Measurements from ENCODE around the gene KLC1. TPM values are rescaled to one million over a fixed set of nuclear protein-coding genes. Genes with fewer than 3 reads are reported as not detected.

KLC1 gene
- total RNA-seq, 1 experiment from 2014 or later, result 216 TPM

DNA sequence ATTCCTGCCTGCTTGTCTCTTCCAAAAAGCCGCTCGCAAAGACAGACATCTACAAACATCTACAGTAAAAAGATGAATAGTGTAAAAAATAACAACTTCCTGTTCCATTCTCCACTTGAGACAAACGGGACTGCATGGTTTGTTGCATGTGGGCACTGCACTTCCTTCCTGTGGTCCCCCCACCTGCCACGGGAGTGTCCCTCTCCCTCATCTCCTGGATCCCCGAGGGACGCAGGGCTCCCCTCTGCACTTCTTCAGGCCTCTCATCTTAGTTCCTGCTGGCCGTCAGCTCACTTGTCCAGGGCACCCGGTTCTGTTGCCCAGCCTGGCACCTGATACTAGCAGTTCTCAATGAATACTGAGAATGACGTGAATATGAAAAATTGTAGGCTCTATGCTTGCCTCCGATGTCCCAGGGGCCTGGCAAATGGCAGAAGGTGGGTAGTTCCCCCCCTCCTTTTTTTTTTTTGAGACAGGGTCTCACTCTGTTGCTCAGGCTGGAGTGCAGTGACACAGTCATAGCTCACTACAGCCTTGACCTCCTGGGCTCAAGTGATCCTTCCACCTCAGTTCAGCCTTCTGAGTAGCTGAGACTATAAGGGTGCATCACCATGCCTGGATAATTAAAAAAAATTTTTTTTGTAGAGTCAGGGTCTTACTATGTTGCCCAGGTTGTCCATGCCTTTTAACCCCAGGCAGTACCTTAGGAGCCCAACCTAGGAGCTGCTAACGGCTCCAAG, 3.5 kb upstream of the KLC1 start:
- DNase-seq (ENCODE audit: unreplicated experiment), result no peak
- Mint-ChIP-seq H3K27ac (ENCODE audit: low read depth, unreplicated experiment) (peak overlapping the region; percentile 19), H3K4me3 (ENCODE audit: unreplicated experiment) (no peak overlapping the region), H3K9me3 (ENCODE audit: unreplicated experiment) (no peaks in the 10 kb centered on the region), H3K4me1 (ENCODE audit: insufficient read depth, unreplicated experiment) (peaks cover 9% of the 10 kb centered on the region), H3K27me3 (ENCODE audit: insufficient read depth, unreplicated experiment) (no peaks in the 10 kb centered on the region), H3K36me3 (ENCODE audit: insufficient read depth, unreplicated experiment) (no peaks in the 10 kb centered on the region)
- TF ChIP-seq, protein P1, sequence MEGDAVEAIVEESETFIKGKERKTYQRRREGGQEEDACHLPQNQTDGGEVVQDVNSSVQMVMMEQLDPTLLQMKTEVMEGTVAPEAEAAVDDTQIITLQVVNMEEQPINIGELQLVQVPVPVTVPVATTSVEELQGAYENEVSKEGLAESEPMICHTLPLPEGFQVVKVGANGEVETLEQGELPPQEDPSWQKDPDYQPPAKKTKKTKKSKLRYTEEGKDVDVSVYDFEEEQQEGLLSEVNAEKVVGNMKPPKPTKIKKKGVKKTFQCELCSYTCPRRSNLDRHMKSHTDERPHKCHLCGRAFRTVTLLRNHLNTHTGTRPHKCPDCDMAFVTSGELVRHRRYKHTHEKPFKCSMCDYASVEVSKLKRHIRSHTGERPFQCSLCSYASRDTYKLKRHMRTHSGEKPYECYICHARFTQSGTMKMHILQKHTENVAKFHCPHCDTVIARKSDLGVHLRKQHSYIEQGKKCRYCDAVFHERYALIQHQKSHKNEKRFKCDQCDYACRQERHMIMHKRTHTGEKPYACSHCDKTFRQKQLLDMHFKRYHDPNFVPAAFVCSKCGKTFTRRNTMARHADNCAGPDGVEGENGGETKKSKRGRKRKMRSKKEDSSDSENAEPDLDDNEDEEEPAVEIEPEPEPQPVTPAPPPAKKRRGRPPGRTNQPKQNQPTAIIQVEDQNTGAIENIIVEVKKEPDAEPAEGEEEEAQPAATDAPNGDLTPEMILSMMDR (IDR thresholded peaks at IDR 0.05; ENCODE audit: unreplicated experiment), result no peak
- intact Hi-C loops (cut with micrococcal nuclease), result loop anchor here (10.0 kb wide), 1 partner anchor 89 kb away; the partner anchor contains the start of genes XRCC3 and ZFYVE21
- ChIA-PET POLR2A (no interaction called here), CTCF (interaction anchor here (0.6 kb wide), 1 partner anchor 49 kb away, joined by 3 read pairs; no protein-coding TSS in a partner anchor)
- BruUV-seq (replicated peaks), result no TSS peak

- ChIA-PET CTCF (interaction anchor here (0.5 kb wide), 1 partner anchor 53 kb away, joined by 3 read pairs; no protein-coding TSS in a partner anchor), POLR2A (no interaction called here)
- no peaks in the 10 kb centered on the region for H3K27me3 Mint-ChIP-seq (ENCODE audit: insufficient read depth, unreplicated experiment)
- H3K4me1 Mint-ChIP-seq (ENCODE audit: insufficient read depth, unreplicated experiment), result peaks cover 9% of the 10 kb centered on the region
- H3K36me3 Mint-ChIP-seq (ENCODE audit: insufficient read depth, unreplicated experiment), result no peaks in the 10 kb centered on the region
- BruUV-seq (replicated peaks), result no TSS peak
- H3K9me3 Mint-ChIP-seq (ENCODE audit: unreplicated experiment), result no peaks in the 10 kb centered on the region
- intact Hi-C loops (cut with micrococcal nuclease), result loop anchor here (10.0 kb wide), 1 partner anchor 89 kb away; the partner anchor contains the start of genes XRCC3 and ZFYVE21
- no peak for DNase-seq (ENCODE audit: unreplicated experiment)
- TF ChIP-seq, protein P1 (IDR thresholded peaks at IDR 0.05; ENCODE audit: unreplicated experiment), result no peak
- no peak overlapping the region for H3K4me3 Mint-ChIP-seq (ENCODE audit: unreplicated experiment)
- H3K27ac Mint-ChIP-seq (ENCODE audit: low read depth, unreplicated experiment), result no peak overlapping the region
Observed at GRCh38 chr14:103626146-103626850, 2.7 kb upstream of the KLC1 start.

DNA sequence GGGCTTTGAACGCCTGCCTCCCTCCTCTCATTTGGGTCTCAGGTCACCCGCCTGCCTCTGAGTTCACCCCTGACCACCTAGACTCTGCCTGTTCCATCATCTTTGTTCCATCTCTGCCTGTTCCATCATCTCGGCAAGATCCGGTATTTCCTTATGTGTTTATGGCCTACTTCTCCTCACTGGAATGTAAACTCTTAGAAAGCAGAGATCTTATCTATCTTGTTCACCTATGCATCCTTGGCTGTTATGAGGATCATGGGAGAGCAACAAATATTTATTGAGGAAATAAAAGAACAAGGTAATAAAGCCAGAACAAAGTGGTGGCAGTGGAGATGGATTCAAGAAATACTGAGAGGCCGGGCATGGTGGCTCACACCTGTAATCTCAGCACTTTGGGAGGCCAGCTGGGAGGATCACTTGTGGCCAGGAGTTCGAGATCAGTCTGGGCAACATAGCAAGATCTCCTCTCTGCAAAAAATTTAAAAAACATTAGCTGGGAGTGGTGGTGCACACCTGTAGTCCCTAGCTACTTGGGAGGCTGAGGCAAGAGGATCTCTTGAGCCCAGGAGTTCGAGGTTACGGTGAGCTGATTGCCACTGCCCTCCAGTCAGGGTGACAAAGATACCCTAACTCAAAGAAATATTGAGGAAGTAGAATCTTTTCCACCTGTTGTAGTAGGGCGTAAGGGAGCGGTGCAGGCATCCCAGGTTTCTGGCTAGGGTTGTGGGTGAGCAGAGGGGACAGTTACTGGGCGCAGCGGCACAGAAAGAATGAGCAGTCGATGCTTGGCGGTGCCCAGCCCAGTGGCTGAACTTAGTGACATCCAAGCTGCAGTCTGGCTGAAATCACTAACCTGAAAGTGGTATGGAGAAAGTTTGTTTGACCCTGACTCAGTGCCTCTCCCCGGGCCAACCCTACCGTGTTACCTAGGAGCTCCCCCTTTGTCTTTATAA, 1.7 kb upstream of the KLC1 start:
- Mint-ChIP-seq H3K27ac (ENCODE audit: low read depth, unreplicated experiment) (peak overlapping the region; percentile 89), H3K4me1 (ENCODE audit: insufficient read depth, unreplicated experiment) (peaks cover 9% of the 10 kb centered on the region), H3K36me3 (ENCODE audit: insufficient read depth, unreplicated experiment) (peaks cover 9% of the 10 kb centered on the region), H3K4me3 (ENCODE audit: unreplicated experiment) (no peak overlapping the region), H3K9me3 (ENCODE audit: unreplicated experiment) (no peaks in the 10 kb centered on the region), H3K27me3 (ENCODE audit: insufficient read depth, unreplicated experiment) (no peaks in the 10 kb centered on the region)
- DNase-seq (ENCODE audit: unreplicated experiment), result no peak
- CTCF ChIA-PET, result interaction anchor here (0.6 kb wide), 1 partner anchor 142 kb away, joined by 4 read pairs; no protein-coding TSS in a partner anchor
- intact Hi-C loops (cut with micrococcal nuclease), result loop anchor here (2.0 to 10.0 kb wide), 2 partner anchors 51 to 87 kb away; partner anchors contain the start of genes XRCC3 and ZFYVE21
- TF ChIP-seq, protein P1 (IDR thresholded peaks at IDR 0.05; ENCODE audit: unreplicated experiment), result no peak
- POLR2A ChIA-PET, result interaction anchor here (1.1 to 4.1 kb wide), 2 partner anchors 65 to 178 kb away, joined by 3 to 63 read pairs; partner anchors contain the start of genes BAG5 and COA8
- no TSS peak for BruUV-seq (replicated peaks)

Measured in MCF 10A (cell line).